Endothelial cell of umbilical vein (primary cell): ENCODE measurements around the gene RALGPS1. TPM values are rescaled to one million over a fixed set of nuclear protein-coding genes. Genes with fewer than 3 reads are reported as not detected.

Experiments used
- BruUV-seq: library from RNA; stranded (reverse); fragments of 400-500 nt; replicated peaks from 2 replicates; lab custom pipeline; 2021; lab: Mats Ljungman, UMichigan
- CTCF ChIA-PET: fragments of 300-600, 350-600 bp; sonication (Branson Sonifier 250); formaldehyde crosslinking; loops from one replicate; lab custom pipeline; 2021; ENCODE audit warnings: antibody characterized with exemption, inconsistent platforms; lab: Charles Lee
- POLR2A ChIA-PET: fragments of 300-600, 350-600 bp; sonication (Branson Sonifier 250); formaldehyde crosslinking; loops from one replicate; lab custom pipeline; 2021; ENCODE audit warnings: antibody characterized with exemption, inconsistent platforms; lab: Charles Lee
- DNase-seq: peaks from one replicate; pipeline ENCODE4 v3.0.0-alpha.2; 2011; ENCODE audit warnings: low read depth, low spot score
- FAIRE-seq: peaks from 2 replicates; lab custom pipeline; 2011; peaks lifted over from hg19 to GRCh38; lab: Jason Lieb, UNC
- H2AFZ ChIP-seq: 2 replicates; pipeline ENCODE4 v1.6.0; 2012; ENCODE audit warnings: low read depth, low read length, control low read depth, inconsistent platforms
- H3K27ac ChIP-seq: 2 replicates; pipeline ENCODE4 v1.5.1; 2011; ENCODE audit warnings: low read depth, mild to moderate bottlenecking, control low read depth, low read length, moderate library complexity; ENCODE audit not compliant: insufficient read depth
- H3K27me3 ChIP-seq, 2 experiments: 2 replicates each; pipeline versions ENCODE4 v1.6.0 to v1.6.1; 2011; ENCODE audit warnings: low read length in 2 of 2, mixed read lengths in 1 of 2; ENCODE audit not compliant: control insufficient read depth in 2 of 2, insufficient read depth in 2 of 2
- H3K36me3 ChIP-seq, 2 experiments: 2 replicates in 1 of 2; 3 replicates in 1 of 2; pipeline ENCODE4 v1.5.1; 2011; ENCODE audit warnings: low read length in 2 of 2, mild to moderate bottlenecking in 1 of 2, moderate library complexity in 1 of 2; ENCODE audit not compliant: control insufficient read depth in 2 of 2, insufficient read depth in 2 of 2; ENCODE audit errors: extremely low read depth in 1 of 2
- H3K4me1 ChIP-seq: 3 replicates; pipeline ENCODE4 v1.5.1; 2011; ENCODE audit warnings: mild to moderate bottlenecking, low read length; ENCODE audit not compliant: control insufficient read depth, insufficient read depth; ENCODE audit errors: extremely low read depth
- H3K4me2 ChIP-seq: 2 replicates; pipeline ENCODE4 v1.6.1; 2011; ENCODE audit warnings: low read length, control low read depth, mixed read lengths; ENCODE audit not compliant: insufficient read depth
- H3K4me3 ChIP-seq, 3 experiments: fragments of 200-600 bp in 1 of 3; sonication (generic), shearing (Covaris generic) in 1 of 3; replicated peaks in 1 of 3; 2 replicates each; pipeline ENCODE4 v1.5.1; 2011 to 2016; ENCODE audit warnings: control low read depth in 3 of 3, low read length in 3 of 3, mild to moderate bottlenecking in 2 of 3, inconsistent platforms in 1 of 3, low read depth in 1 of 3, moderate library complexity in 1 of 3; ENCODE audit not compliant: insufficient read depth in 1 of 3
- H3K79me2 ChIP-seq: 2 replicates; pipeline ENCODE4 v1.6.0; 2012; ENCODE audit warnings: low read length, inconsistent platforms; ENCODE audit not compliant: control insufficient read depth, insufficient read depth
- H3K9ac ChIP-seq: replicated peaks from 2 replicates; pipeline ENCODE3; 2011; ENCODE audit warnings: low read length, control low read depth; ENCODE audit not compliant: insufficient read depth; ENCODE audit errors: extremely low read depth
- H3K9me1 ChIP-seq: replicated peaks from 3 replicates; pipeline ENCODE4 v1.6.0; 2011; ENCODE audit warnings: mild to moderate bottlenecking, low read length; ENCODE audit not compliant: control insufficient read depth, insufficient read depth; ENCODE audit errors: extremely low read depth
- H3K9me3 ChIP-seq: replicated peaks from 2 replicates; pipeline ENCODE4 v1.5.1; 2012; ENCODE audit warnings: low read length, inconsistent platforms; ENCODE audit not compliant: control insufficient read depth, insufficient read depth
- H4K20me1 ChIP-seq: replicated peaks from 2 replicates; pipeline ENCODE3; 2011; ENCODE audit warnings: mild to moderate bottlenecking, low read length; ENCODE audit not compliant: control insufficient read depth, insufficient read depth; ENCODE audit errors: extremely low read depth
- CTCF ChIP-seq, 2 donors: IDR thresholded peaks; 1 replicate in 1 of 2; 2 replicates in 1 of 2; pipeline ENCODE4 v1.5.1; 2011; ENCODE audit warnings: low read length in 2 of 2, mild to moderate bottlenecking in 2 of 2, moderate library complexity in 2 of 2, control low read depth in 1 of 2, inconsistent platforms in 1 of 2, low read depth in 1 of 2; ENCODE audit not compliant: insufficient read depth in 1 of 2; ENCODE audit errors: extremely low read depth in 1 of 2
- EZH2 ChIP-seq: IDR thresholded peaks from 2 replicates; pipeline ENCODE4 v1.6.1; 2012; ENCODE audit warnings: borderline replicate concordance, low read depth, mild to moderate bottlenecking, moderate library complexity, low read length, inconsistent platforms; ENCODE audit not compliant: severe bottlenecking
- FOS ChIP-seq: IDR thresholded peaks from 2 replicates; pipeline ENCODE4 v1.6.1; 2011; ENCODE audit warnings: mild to moderate bottlenecking, low read length, moderate library complexity, borderline replicate concordance; ENCODE audit not compliant: insufficient read depth
- GATA2 ChIP-seq: IDR thresholded peaks from 2 replicates; pipeline ENCODE4 v1.7.0; 2011; ENCODE audit warnings: low read depth, mild to moderate bottlenecking, moderate library complexity, mixed read lengths, low read length; ENCODE audit not compliant: insufficient read length, insufficient read depth
- JUN ChIP-seq: IDR thresholded peaks from 2 replicates; pipeline ENCODE4 v1.6.1; 2011; ENCODE audit warnings: borderline replicate concordance, low read depth; ENCODE audit not compliant: insufficient read length, insufficient read depth
- MAX ChIP-seq: IDR thresholded peaks from 2 replicates; pipeline ENCODE4 v1.6.1; 2011; ENCODE audit not compliant: insufficient read depth, insufficient read length
- MYC ChIP-seq: IDR thresholded peaks from one replicate; pipeline ENCODE4 v1.6.1; 2011; ENCODE audit warnings: mild to moderate bottlenecking, low read depth, low read length
- POLR2A ChIP-seq: IDR thresholded peaks from 2 replicates; pipeline ENCODE4 v1.6.1; 2012; ENCODE audit warnings: low read depth, mild to moderate bottlenecking, control low read depth, low read length
- POLR2AphosphoS5 ChIP-seq: IDR thresholded peaks from 2 replicates; pipeline ENCODE4 v1.6.1; 2012; ENCODE audit warnings: low read depth, mild to moderate bottlenecking, control low read depth, low read length, moderate library complexity; ENCODE audit not compliant: insufficient read depth
- dilution Hi-C: fragments of 300-500 bp; cut with MboI; formaldehyde crosslinking; loops from one replicate; pipeline ENCODE4 v1.15.0; 2019; ENCODE audit warnings: low sequenced_read_pairs; ENCODE audit not compliant: extremely low pct_ligation_motif_present
- intact Hi-C: fragments of 100-400 bp; cut with micrococcal nuclease; formaldehyde crosslinking; loops from one replicate; pipeline ENCODE4 v1.10.0; 2022
- polyA plus RNA-seq, 4 experiments: library from polyadenylated mRNA; depleted of rRNA in 3 of 4; stranded (reverse) in 3 of 4; unstranded in 1 of 4; fragments of >200 nt; gene quantifications; 2 replicates each; pipeline versions ENCODE4 v1.2.1 to v1.2.3, GENCODE V29; 2011 to 2012; ENCODE audit warnings: missing spikeins in 1 of 4
- total RNA-seq: library from RNA; stranded (reverse); gene quantifications from 2 replicates; pipeline ENCODE4 v1.2.3, GENCODE V29; 2021

RALGPS1 gene
- total and polyA plus RNA-seq, 2 donors (not counting 3 experiments of a cell fraction or from before 2014, with no cell fraction given) = 3.8 to 5.5 TPM

- intact Hi-C loops = no loop called here
- no peaks in the 10 kb centered on the region for H3K9me1 ChIP-seq
- no peak overlapping the region for H2AFZ ChIP-seq
- no peaks in the 10 kb centered on the region for H4K20me1 ChIP-seq
- FAIRE-seq (no peak), DNase-seq (no peak)
- no peaks in the 10 kb centered on the region for H3K4me1 ChIP-seq
- TF ChIP-seq POLR2AphosphoS5 (no peak), GATA2 (no peak), POLR2A (no peak), FOS (no peak), CTCF (IDR thresholded peaks at IDR 0.05; ENCODE audit: extremely low read depth in 1 of 2, insufficient read depth in 1 of 2, low read depth in 1 of 2, low read length in 2 of 2) (no peak), MAX (no peak), EZH2 (no peak), JUN (no peak), MYC (no peak)
- ChIA-PET CTCF (interaction anchor here (0.8 to 7.1 kb wide), 3 partner anchors 9 to 270 kb away, joined by 4 to 71 read pairs (median 5); no protein-coding TSS in a partner anchor), POLR2A (interaction anchor here (0.6 kb wide), 1 partner anchor 299 kb away, joined by 8 read pairs; no protein-coding TSS in a partner anchor)
- no peaks in the 10 kb centered on the region for H3K79me2 ChIP-seq
- peaks cover 0 to 5% of the 10 kb centered on the region in 2 experiments for H3K27me3 ChIP-seq
- dilution Hi-C loops = no loop called here
- no peak overlapping the region for H3K27ac ChIP-seq
- no peak overlapping the region for H3K9ac ChIP-seq
- no peak overlapping the region for H3K4me2 ChIP-seq
- H3K9me3 ChIP-seq = no peaks in the 10 kb centered on the region
- no TSS peak for BruUV-seq
- no peak overlapping the region for H3K4me3 ChIP-seq
- H3K36me3 ChIP-seq = no peaks in the 10 kb centered on the region
Measured at GRCh38 chr9:127209948-127210640, 295.5 kb downstream of the RALGPS1 start.
